Kidney (tissue), 14 donors: ENCODE measurements around the gene TRIM26. TPM values are rescaled to one million over a fixed set of nuclear protein-coding genes. Genes with fewer than 3 reads are reported as not detected.

ENCODE experiments used
- DNase-seq, 5 donors: peaks; one replicate each; pipeline ENCODE4 v3.0.0-alpha.2; 2013 to 2020
- FAIRE-seq: peaks from 2 replicates; lab custom pipeline; 2012; peaks lifted over from hg19 to GRCh38; lab: Jason Lieb, UNC
- H3K27ac ChIP-seq, 2 donors: one replicate each; pipeline ENCODE4 v1.7.0; 2013; ENCODE audit warnings: low read depth in 2 of 2, low read length in 2 of 2, inconsistent platforms in 1 of 2
- H3K27me3 ChIP-seq: one replicate; pipeline ENCODE4 v1.7.1; 2013; ENCODE audit warnings: low read length, inconsistent platforms; ENCODE audit not compliant: control insufficient read depth, insufficient read depth
- H3K36me3 ChIP-seq, 3 donors: one replicate each; pipeline versions ENCODE4 v1.7.0 to v1.7.1; 2013; ENCODE audit warnings: low read length in 3 of 3, control low read depth in 1 of 3, inconsistent platforms in 1 of 3; ENCODE audit not compliant: insufficient read depth in 3 of 3, control insufficient read depth in 2 of 3
- H3K4me1 ChIP-seq, 3 donors: one replicate each; pipeline versions ENCODE4 v1.7.0 to v1.7.1; 2013; ENCODE audit warnings: low read length in 3 of 3, inconsistent platforms in 1 of 3, low read depth in 1 of 3; ENCODE audit not compliant: control insufficient read depth in 2 of 3, insufficient read depth in 2 of 3
- H3K4me3 ChIP-seq, 3 donors: one replicate each; pipeline versions ENCODE4 v1.7.0 to v1.8.1; 2013; ENCODE audit warnings: low read length in 3 of 3, control low read depth in 1 of 3, inconsistent platforms in 1 of 3
- H3K9ac ChIP-seq, 3 donors: one replicate each; pipeline versions ENCODE4 v1.7.0 to v1.7.1; 2013; ENCODE audit warnings: low read length in 3 of 3, control low read depth in 1 of 3, inconsistent platforms in 1 of 3
- H3K9me3 ChIP-seq, 3 donors: one replicate each; pipeline versions ENCODE4 v1.7.0 to v1.7.1; 2013; ENCODE audit warnings: low read length in 3 of 3, control low read depth in 1 of 3, inconsistent platforms in 1 of 3; ENCODE audit not compliant: control insufficient read depth in 2 of 3, insufficient read depth in 1 of 3
- intact Hi-C: fragments of 100-400 bp; cut with DNase I; formaldehyde crosslinking; loops from one replicate; pipeline ENCODE4 v1.11.1; 2022
- polyA plus RNA-seq: library from polyadenylated mRNA; stranded (reverse); fragments of 350-450 nt; fragmentation: Illumina TruSeq; extraction: RNeasy Lipid Tissue Mini Kit (QIAGEN cat#74804); gene quantifications from one replicate; pipeline ENCODE4 v1.2.3, GENCODE V29; 2014; ENCODE audit warnings: low read depth, low replicate concordance; ENCODE audit not compliant: insufficient read depth
- total RNA-seq: library from RNA; stranded (reverse); fragmentation: NEBNext Ultra II Directional; extraction: Animal tissue kit (Norgen Biotek cat#: 25700); gene quantifications from one replicate; pipeline ENCODE4 v1.2.1, GENCODE V29; 2021
- TF ChIP-seq, protein P1 (sequence below): IDR thresholded peaks from 3 replicates; pipeline ENCODE4 v1.5.1; 2012; ENCODE audit warnings: mild to moderate bottlenecking, moderate library complexity, borderline replicate concordance; ENCODE audit not compliant: insufficient read depth; ENCODE audit errors: extremely low read depth
- donor health status: control.
- donor health status: control.
- donor health status: control.
- donor health status: control.
- donor health status: control.
- donor health status: DM: yes; HTN: yes; CAD: no.
- donor health status: Normal renal cell carcinoma (clear cell type).

Gene TRIM26
- total and polyA plus RNA-seq, 2 donors from 2014 or later = 28.0 to 63.9 TPM

DNA sequence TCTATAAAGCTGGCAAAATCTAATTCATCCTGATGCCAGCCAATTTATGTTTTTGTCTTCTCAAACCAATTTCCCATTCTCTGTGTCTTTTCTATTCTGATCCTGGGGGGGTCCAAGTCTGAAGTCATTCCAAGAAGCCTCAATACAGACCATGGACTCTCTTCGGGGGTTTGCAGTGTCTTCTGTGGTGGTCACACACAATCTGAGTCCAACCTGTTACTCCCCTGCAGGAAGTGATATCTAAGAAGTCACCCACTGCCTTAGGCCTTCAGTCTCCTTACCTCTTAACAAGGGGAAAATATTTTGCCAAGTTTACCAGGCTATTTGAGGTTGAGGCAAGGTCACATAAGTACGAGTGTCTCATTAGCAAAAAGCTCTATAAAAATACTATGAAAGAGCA is 1.9 kb downstream of the TRIM26 start:
- Histone ChIP-seq H3K9ac (peak overlapping the region in 2 of 3 donors; percentile 24 to 99), H3K27ac (peak overlapping the region in 1 of 2 donors; percentile 59), H3K9me3 (no peaks in the 10 kb centered on the region), H3K36me3 (no peaks in the 10 kb centered on the region), H3K4me3 (peak overlapping the region in 2 of 3 donors; percentile 92 to 98), H3K27me3 (no peaks in the 10 kb centered on the region), H3K4me1 (peaks cover 3 to 40% (median 37%) of the 10 kb centered on the region in 3 donors)
- no peak for DNase-seq
- TF ChIP-seq, protein P1, sequence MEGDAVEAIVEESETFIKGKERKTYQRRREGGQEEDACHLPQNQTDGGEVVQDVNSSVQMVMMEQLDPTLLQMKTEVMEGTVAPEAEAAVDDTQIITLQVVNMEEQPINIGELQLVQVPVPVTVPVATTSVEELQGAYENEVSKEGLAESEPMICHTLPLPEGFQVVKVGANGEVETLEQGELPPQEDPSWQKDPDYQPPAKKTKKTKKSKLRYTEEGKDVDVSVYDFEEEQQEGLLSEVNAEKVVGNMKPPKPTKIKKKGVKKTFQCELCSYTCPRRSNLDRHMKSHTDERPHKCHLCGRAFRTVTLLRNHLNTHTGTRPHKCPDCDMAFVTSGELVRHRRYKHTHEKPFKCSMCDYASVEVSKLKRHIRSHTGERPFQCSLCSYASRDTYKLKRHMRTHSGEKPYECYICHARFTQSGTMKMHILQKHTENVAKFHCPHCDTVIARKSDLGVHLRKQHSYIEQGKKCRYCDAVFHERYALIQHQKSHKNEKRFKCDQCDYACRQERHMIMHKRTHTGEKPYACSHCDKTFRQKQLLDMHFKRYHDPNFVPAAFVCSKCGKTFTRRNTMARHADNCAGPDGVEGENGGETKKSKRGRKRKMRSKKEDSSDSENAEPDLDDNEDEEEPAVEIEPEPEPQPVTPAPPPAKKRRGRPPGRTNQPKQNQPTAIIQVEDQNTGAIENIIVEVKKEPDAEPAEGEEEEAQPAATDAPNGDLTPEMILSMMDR = no peak
- intact Hi-C loops = no loop called here
- no peak for FAIRE-seq

DNA sequence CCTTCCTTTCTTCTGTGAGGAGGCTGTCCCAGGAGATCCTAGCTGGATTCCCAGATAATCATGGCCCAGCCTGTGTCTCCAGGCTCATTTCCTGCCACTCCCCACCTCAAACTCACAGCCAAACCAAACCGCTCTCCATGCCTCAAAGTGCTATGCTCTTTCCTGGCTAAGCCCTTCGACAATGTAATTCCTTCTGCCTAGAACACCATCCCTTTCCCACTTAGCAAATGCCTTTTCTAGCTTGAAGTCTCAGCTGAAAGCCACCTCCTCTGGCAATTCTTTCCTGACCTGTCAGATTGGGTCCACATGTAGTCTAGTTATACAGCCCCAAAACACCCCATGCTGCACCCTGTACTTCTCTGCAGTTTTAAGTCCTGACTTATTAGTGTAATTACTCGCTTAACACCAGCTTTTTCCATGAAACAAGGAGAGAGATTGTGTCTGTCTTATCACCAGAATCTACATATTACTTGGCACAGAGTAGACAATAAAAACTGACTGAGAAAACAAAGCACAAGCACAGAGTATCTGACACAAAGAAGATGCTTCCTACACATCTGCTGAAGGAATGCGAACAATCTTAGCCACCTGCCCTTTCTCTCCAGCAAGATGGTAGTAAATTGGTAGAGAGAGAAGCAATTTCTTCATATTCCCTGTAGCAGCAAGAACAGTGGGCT is 5.4 kb downstream of the TRIM26 start:
- Histone ChIP-seq H3K36me3 (peaks cover 0 to 4% (median 0%) of the 10 kb centered on the region in 3 donors), H3K9ac (peak overlapping the region in 1 of 3 donors; percentile 29), H3K27ac (peak overlapping the region; percentile 68 to 69), H3K4me1 (peaks cover 3 to 54% (median 50%) of the 10 kb centered on the region in 3 donors), H3K9me3 (no peaks in the 10 kb centered on the region), H3K4me3 (peak overlapping the region in 2 of 3 donors; percentile 1 to 24), H3K27me3 (no peaks in the 10 kb centered on the region)
- FAIRE-seq (no peak), DNase-seq (peak in 1 of 5 donors; percentile 29)
- TF ChIP-seq, protein P1 = no peak
- intact Hi-C loops = no loop called here

DNA sequence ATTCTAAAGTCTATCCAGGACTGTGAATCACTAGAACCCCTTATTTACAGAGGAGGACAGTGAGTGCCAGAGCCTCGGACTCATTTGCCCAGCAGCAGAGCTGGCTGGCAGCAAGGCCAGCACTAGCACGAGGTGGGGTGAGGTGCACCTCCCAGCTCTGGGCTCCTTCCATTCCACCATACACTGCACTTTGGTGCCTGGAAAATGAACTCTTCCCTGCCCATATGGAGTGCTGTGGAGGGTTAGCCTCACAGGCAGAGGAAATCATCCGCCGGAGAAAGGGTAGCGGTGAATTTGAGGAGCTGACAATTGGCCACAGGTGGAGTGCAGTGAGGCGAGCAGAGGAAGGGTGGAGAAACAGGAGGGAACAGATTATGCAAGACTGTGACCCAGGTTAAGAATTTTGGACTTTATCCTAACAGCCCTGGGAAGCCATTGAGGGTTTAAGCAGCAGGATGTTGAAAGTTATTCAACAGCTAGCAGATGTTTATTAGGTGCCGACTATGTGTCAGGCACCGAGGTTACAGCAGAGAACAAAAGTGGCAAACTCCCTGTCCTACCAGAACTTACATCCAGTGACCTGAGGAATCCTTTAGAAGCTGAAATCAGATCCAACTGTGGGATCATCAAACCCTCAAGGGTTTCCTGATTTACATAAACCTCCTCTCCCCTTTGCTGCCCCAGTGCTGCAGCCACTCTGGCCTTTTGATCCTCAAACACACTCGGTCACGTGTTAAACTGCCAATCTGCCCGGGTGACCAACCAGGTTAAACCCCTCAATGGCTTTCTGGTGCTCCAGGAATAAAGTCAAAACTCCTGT is 6.2 kb downstream of the TRIM26 start:
- FAIRE-seq = no peak

More for the DNA sequence above, 6.2 kb downstream of the TRIM26 start:
- Histone ChIP-seq H3K9ac (peak overlapping the region in 1 of 3 donors; percentile 29), H3K4me3 (peak overlapping the region in 2 of 3 donors; percentile 1 to 24), H3K4me1 (peaks cover 2 to 54% (median 54%) of the 10 kb centered on the region in 3 donors), H3K36me3 (peaks cover 0 to 4% (median 0%) of the 10 kb centered on the region in 3 donors), H3K9me3 (no peaks in the 10 kb centered on the region), H3K27ac (peak overlapping the region; percentile 68 to 69), H3K27me3 (no peaks in the 10 kb centered on the region)
- intact Hi-C loops = no loop called here
- TF ChIP-seq, protein P1 = no peak
- peak; percentile 27 to 70 (median 52) for DNase-seq
